ENCODE measurements around the gene MSGN1. TPM values are rescaled to one million over a fixed set of nuclear protein-coding genes. Genes with fewer than 3 reads are reported as not detected.

Gene MSGN1
- polyA plus RNA-seq, 1 donor from 2014 or later = not detected

- Mint-ChIP-seq H3K27ac (no peak overlapping the region), H3K4me1 (peaks cover 13 to 23% (median 14%) of the 10 kb centered on the region in 3 donors), H3K36me3 (peaks cover 1% of the 10 kb centered on the region)
Measured at GRCh38 chr2:17798338-17798737, 17.9 kb upstream of the MSGN1 start.

GRCh38 chr2:17799301-17800120 is 16.7 kb upstream of the MSGN1 start:
- H3K9me3 Mint-ChIP-seq = no peaks in the 10 kb centered on the region
- no peak overlapping the region for H3K27ac Mint-ChIP-seq
- H3K36me3 Mint-ChIP-seq = peaks cover 1% of the 10 kb centered on the region
- peaks cover 23 to 28% (median 26%) of the 10 kb centered on the region in 3 donors for H3K4me1 Mint-ChIP-seq
- no peaks in the 10 kb centered on the region for H3K27me3 Mint-ChIP-seq
- no peak overlapping the region for H3K4me3 Mint-ChIP-seq

More at GRCh38 chr2:17798338-17798737, 17.9 kb upstream of the MSGN1 start:
- H3K27me3 Mint-ChIP-seq = peaks cover 2% of the 10 kb centered on the region
- H3K4me3 Mint-ChIP-seq = no peak overlapping the region
- no peaks in the 10 kb centered on the region for H3K9me3 Mint-ChIP-seq

GRCh38 chr2:17800219-17800618 is 16.0 kb upstream of the MSGN1 start:
- Mint-ChIP-seq H3K36me3 (peaks cover 1% of the 10 kb centered on the region), H3K27ac (no peak overlapping the region), H3K4me3 (no peak overlapping the region), H3K27me3 (no peaks in the 10 kb centered on the region), H3K4me1 (peaks cover 30 to 34% (median 32%) of the 10 kb centered on the region in 3 donors), H3K9me3 (no peaks in the 10 kb centered on the region)

GRCh38 chr2:17800693-17801458 is 15.4 kb upstream of the MSGN1 start:
- no peak overlapping the region for H3K27ac Mint-ChIP-seq
- H3K4me3 Mint-ChIP-seq = no peak overlapping the region
- H3K9me3 Mint-ChIP-seq = no peaks in the 10 kb centered on the region
- peaks cover 36 to 38% (median 38%) of the 10 kb centered on the region in 3 donors for H3K4me1 Mint-ChIP-seq
- H3K27me3 Mint-ChIP-seq = no peaks in the 10 kb centered on the region
- peaks cover 1% of the 10 kb centered on the region for H3K36me3 Mint-ChIP-seq

GRCh38 chr2:17803497-17803896 is 12.8 kb upstream of the MSGN1 start:
- Mint-ChIP-seq H3K27ac (peak overlapping the region in 1 of 3 donors; percentile 0), H3K4me3 (peak overlapping the region in 2 of 4 donors; percentile 36 to 92), H3K36me3 (peaks cover 2% of the 10 kb centered on the region), H3K9me3 (no peaks in the 10 kb centered on the region), H3K4me1 (peaks cover 41 to 45% (median 44%) of the 10 kb centered on the region in 3 donors), H3K27me3 (no peaks in the 10 kb centered on the region)

- no peaks in the 10 kb centered on the region for H3K27me3 Mint-ChIP-seq
- peaks cover 2% of the 10 kb centered on the region for H3K36me3 Mint-ChIP-seq
- H3K9me3 Mint-ChIP-seq = no peaks in the 10 kb centered on the region
- peak overlapping the region; percentile 0 to 82 (median 70) for H3K27ac Mint-ChIP-seq
- peak overlapping the region in 2 of 4 donors; percentile 89 to 92 for H3K4me3 Mint-ChIP-seq
- H3K4me1 Mint-ChIP-seq = peaks cover 36 to 41% (median 38%) of the 10 kb centered on the region in 3 donors
Measured at GRCh38 chr2:17804358-17804757, 11.9 kb upstream of the MSGN1 start.

- H3K27ac Mint-ChIP-seq = peak overlapping the region; percentile 52 to 82 (median 70)
Measured at GRCh38 chr2:17805166-17805565, 11.1 kb upstream of the MSGN1 start.

GRCh38 chr2:17805717-17806363 is 10.4 kb upstream of the MSGN1 start:
- peak overlapping the region in 2 of 3 donors; percentile 52 to 70 for H3K27ac Mint-ChIP-seq

More at GRCh38 chr2:17805166-17805565, 11.1 kb upstream of the MSGN1 start:
- Mint-ChIP-seq H3K27me3 (no peaks in the 10 kb centered on the region), H3K36me3 (peaks cover 2% of the 10 kb centered on the region), H3K4me3 (peak overlapping the region in 3 of 4 donors; percentile 14 to 92 (median 75)), H3K9me3 (peaks cover 0 to 2% (median 0%) of the 10 kb centered on the region in 3 donors), H3K4me1 (peaks cover 33 to 40% (median 37%) of the 10 kb centered on the region in 3 donors)

GRCh38 chr2:17813010-17813741 is 3.1 kb upstream of the MSGN1 start:
- Mint-ChIP-seq H3K36me3 (no peaks in the 10 kb centered on the region), H3K4me1 (peaks cover 28 to 36% (median 29%) of the 10 kb centered on the region in 3 donors), H3K27me3 (no peaks in the 10 kb centered on the region), H3K9me3 (peaks cover 0 to 2% (median 0%) of the 10 kb centered on the region in 3 donors), H3K27ac (peak overlapping the region; percentile 60 to 93 (median 65)), H3K4me3 (peak overlapping the region; percentile 42 to 89 (median 67))

More at GRCh38 chr2:17805717-17806363, 10.4 kb upstream of the MSGN1 start:
- Mint-ChIP-seq H3K4me3 (peak overlapping the region in 3 of 4 donors; percentile 19 to 75 (median 73)), H3K36me3 (peaks cover 2% of the 10 kb centered on the region), H3K27me3 (no peaks in the 10 kb centered on the region), H3K4me1 (peaks cover 32 to 40% (median 32%) of the 10 kb centered on the region in 3 donors), H3K9me3 (peaks cover 0 to 2% (median 0%) of the 10 kb centered on the region in 3 donors)

GRCh38 chr2:17813742-17814473 is 2.4 kb upstream of the MSGN1 start:
- peak overlapping the region; percentile 42 to 89 (median 67) for H3K4me3 Mint-ChIP-seq
- H3K4me1 Mint-ChIP-seq = peaks cover 28 to 36% (median 29%) of the 10 kb centered on the region in 3 donors
- H3K27ac Mint-ChIP-seq = peak overlapping the region; percentile 60 to 93 (median 65)
- no peaks in the 10 kb centered on the region for H3K36me3 Mint-ChIP-seq
- peaks cover 0 to 2% (median 0%) of the 10 kb centered on the region in 3 donors for H3K9me3 Mint-ChIP-seq
- no peaks in the 10 kb centered on the region for H3K27me3 Mint-ChIP-seq

- Mint-ChIP-seq H3K9me3 (peaks cover 0 to under 1% (median 0%) of the 10 kb centered on the region in 3 donors), H3K4me3 (peak overlapping the region in 1 of 4 donors; percentile 81), H3K27me3 (no peaks in the 10 kb centered on the region), H3K36me3 (no peaks in the 10 kb centered on the region), H3K4me1 (peaks cover 28 to 35% (median 29%) of the 10 kb centered on the region in 3 donors), H3K27ac (peak overlapping the region in 2 of 3 donors; percentile 60 to 65)
Measured at GRCh38 chr2:17814601-17815000, 1.7 kb upstream of the MSGN1 start.

- Mint-ChIP-seq H3K36me3 (no peaks in the 10 kb centered on the region), H3K4me1 (peaks cover 28 to 34% (median 29%) of the 10 kb centered on the region in 3 donors), H3K9me3 (no peaks in the 10 kb centered on the region), H3K4me3 (no peak overlapping the region), H3K27me3 (no peaks in the 10 kb centered on the region), H3K27ac (no peak overlapping the region)
Measured at GRCh38 chr2:17815468-17816184, 634 bp upstream of the MSGN1 start.
